Activated CD4-positive, alpha-beta memory T cell treated with anti-CD3 and anti-CD28 coated beads for 36 hours (primary cell): Measurements from ENCODE around the gene RAB27A. TPM values are rescaled to one million over a fixed set of nuclear protein-coding genes. Genes with fewer than 3 reads are reported as not detected.
"Not testable (repeated sequence)": the region's sequence is repeated elsewhere in the genome, so short reads cannot be mapped to it uniquely, and the experiment has no call there.

Experiments used
- CTCF ChIA-PET: fragments of 350-600 bp; sonication (Branson Sonifier 250); formaldehyde crosslinking; loops from one replicate; lab custom pipeline; 2021; ENCODE audit warnings: antibody characterized with exemption, inconsistent platforms; lab: Charles Lee
- POLR2A ChIA-PET: fragments of 350-600 bp; sonication (Branson Sonifier 250); formaldehyde crosslinking; loops from one replicate; lab custom pipeline; 2021; ENCODE audit warnings: antibody characterized with exemption; lab: Charles Lee
- DNase-seq: peaks from one replicate; pipeline ENCODE4 v3.0.0-alpha.2; 2020
- H3K27ac Mint-ChIP-seq: one replicate; pipeline ENCODE4 v1.8.0; 2021; ENCODE audit warnings: mixed read lengths
- H3K27me3 Mint-ChIP-seq: one replicate; pipeline ENCODE4 v1.8.0; 2021; ENCODE audit warnings: mixed read lengths
- H3K36me3 Mint-ChIP-seq: one replicate; pipeline ENCODE4 v1.8.0; 2021; ENCODE audit warnings: mixed read lengths
- H3K4me1 Mint-ChIP-seq: one replicate; pipeline ENCODE4 v1.8.0; 2021; ENCODE audit warnings: low read depth, mixed read lengths
- H3K4me3 Mint-ChIP-seq: one replicate; pipeline ENCODE4 v1.8.0; 2021; ENCODE audit warnings: mild to moderate bottlenecking, mixed read lengths
- H3K9me3 Mint-ChIP-seq: one replicate; pipeline ENCODE4 v1.8.0; 2021; ENCODE audit warnings: mixed read lengths
- intact Hi-C: fragments of 100-400 bp; cut with micrococcal nuclease; formaldehyde crosslinking; loops from one replicate; pipeline ENCODE4 v1.15.1; 2023
- total RNA-seq, 2 experiments: library from RNA; stranded (reverse); gene quantifications; one replicate each; pipeline ENCODE4 v1.2.3, GENCODE V29; 2021

The RAB27A gene
- total RNA-seq, 2 experiments from 2014 or later: 216 to 217 TPM

- Mint-ChIP-seq H3K4me1 (peaks cover 74% of the 10 kb centered on the region), H3K36me3 (peaks cover 40% of the 10 kb centered on the region)
- H3K27me3 Mint-ChIP-seq, intact Hi-C loops, H3K27ac Mint-ChIP-seq, H3K9me3 Mint-ChIP-seq, H3K4me3 Mint-ChIP-seq, DNase-seq: not testable (repeated sequence)
- ChIA-PET CTCF (interaction anchor here (0.9 to 1.3 kb wide), 2 partner anchors 11 to 31 kb away, joined by 3 to 9 read pairs; no protein-coding TSS in a partner anchor), POLR2A (interaction anchor here (1.4 kb wide), 1 partner anchor 32 kb away, joined by 3 read pairs; no protein-coding TSS in a partner anchor)
Observed at GRCh38 chr15:55249885-55250284, 39.7 kb downstream of the RAB27A start.

- Mint-ChIP-seq H3K27me3 (no peaks in the 10 kb centered on the region), H3K27ac (no peak overlapping the region), H3K36me3 (peaks cover 43% of the 10 kb centered on the region), H3K4me1 (peaks cover 77% of the 10 kb centered on the region), H3K9me3 (no peaks in the 10 kb centered on the region), H3K4me3 (no peak overlapping the region)
- intact Hi-C loops: no loop called here
- DNase-seq: no peak
- POLR2A ChIA-PET: no interaction called here
- CTCF ChIA-PET: no interaction called here
Observed at GRCh38 chr15:55248895-55249294, 40.7 kb downstream of the RAB27A start.

- H3K4me3 Mint-ChIP-seq: no peak overlapping the region
- H3K9me3 Mint-ChIP-seq: no peaks in the 10 kb centered on the region
- ChIA-PET CTCF (no interaction called here), POLR2A (interaction anchor here (0.6 to 0.7 kb wide), 2 partner anchors 25 to 27 kb away, joined by 3 to 4 read pairs; no protein-coding TSS in a partner anchor)
- no peak for DNase-seq
- H3K27me3 Mint-ChIP-seq: no peaks in the 10 kb centered on the region
- intact Hi-C loops: no loop called here
- H3K36me3 Mint-ChIP-seq: peaks cover 45% of the 10 kb centered on the region
- H3K4me1 Mint-ChIP-seq: peaks cover 78% of the 10 kb centered on the region
- H3K27ac Mint-ChIP-seq: peak overlapping the region; percentile 10
Observed at GRCh38 chr15:55247766-55248427, 41.7 kb downstream of the RAB27A start.

- ChIA-PET CTCF (interaction anchor here (0.8 to 1.2 kb wide), 2 partner anchors 29 to 35 kb away, joined by 4 to 6 read pairs; no protein-coding TSS in a partner anchor), POLR2A (interaction anchor here (0.7 to 1.0 kb wide), 4 partner anchors 18 to 38 kb away, joined by 3 to 4 read pairs (median 3); no protein-coding TSS in a partner anchor)
- no peak for DNase-seq
- no peaks in the 10 kb centered on the region for H3K9me3 Mint-ChIP-seq
- intact Hi-C loops: no loop called here
- peak overlapping the region; percentile 72 for H3K27ac Mint-ChIP-seq
- H3K4me1 Mint-ChIP-seq: peaks cover 80% of the 10 kb centered on the region
- H3K36me3 Mint-ChIP-seq: peaks cover 46% of the 10 kb centered on the region
- H3K27me3 Mint-ChIP-seq: no peaks in the 10 kb centered on the region
- H3K4me3 Mint-ChIP-seq: no peak overlapping the region
Observed at GRCh38 chr15:55247311-55247710, 42.3 kb downstream of the RAB27A start.

- no peak overlapping the region for H3K4me3 Mint-ChIP-seq
- ChIA-PET CTCF (interaction anchor here (0.8 to 1.2 kb wide), 2 partner anchors 28 to 35 kb away, joined by 4 to 6 read pairs; no protein-coding TSS in a partner anchor), POLR2A (interaction anchor here (0.7 to 1.0 kb wide), 3 partner anchors 18 to 39 kb away, joined by 3 read pairs; no protein-coding TSS in a partner anchor)
- H3K27me3 Mint-ChIP-seq: no peaks in the 10 kb centered on the region
- peaks cover 41% of the 10 kb centered on the region for H3K36me3 Mint-ChIP-seq
- intact Hi-C loops: no loop called here
- peaks cover 79% of the 10 kb centered on the region for H3K4me1 Mint-ChIP-seq
- H3K9me3 Mint-ChIP-seq: no peaks in the 10 kb centered on the region
- no peak for DNase-seq
- peak overlapping the region; percentile 72 for H3K27ac Mint-ChIP-seq
Observed at GRCh38 chr15:55246567-55246966, 43.0 kb downstream of the RAB27A start.

GRCh38 chr15:55245059-55245458 lies 44.6 kb downstream of the RAB27A start:
- peaks cover 34% of the 10 kb centered on the region for H3K36me3 Mint-ChIP-seq
- CTCF ChIA-PET: interaction anchor here (1.0 to 2.0 kb wide), 2 partner anchors 27 to 46 kb away, joined by 3 to 5 read pairs; no protein-coding TSS in a partner anchor
- intact Hi-C loops: loop anchor here (1.0 kb wide), 1 partner anchor 8 kb away; no protein-coding TSS in a partner anchor
- no peak overlapping the region for H3K4me3 Mint-ChIP-seq
- H3K27ac Mint-ChIP-seq: peak overlapping the region; percentile 38
- H3K9me3 Mint-ChIP-seq: no peaks in the 10 kb centered on the region
- POLR2A ChIA-PET: interaction anchor here (1.0 to 1.9 kb wide), 4 partner anchors 9 to 38 kb away, joined by 3 to 9 read pairs (median 6); no protein-coding TSS in a partner anchor
- DNase-seq: no peak
- no peaks in the 10 kb centered on the region for H3K27me3 Mint-ChIP-seq
- peaks cover 77% of the 10 kb centered on the region for H3K4me1 Mint-ChIP-seq

GRCh38 chr15:55241891-55242290 lies 47.7 kb downstream of the RAB27A start:
- intact Hi-C loops: loop anchor here (5.0 kb wide), 1 partner anchor 165 kb away; the partner anchor contains the start of genes CCPG1 and PIERCE2
- H3K27me3 Mint-ChIP-seq: no peaks in the 10 kb centered on the region
- DNase-seq: no peak
- no peaks in the 10 kb centered on the region for H3K9me3 Mint-ChIP-seq
- H3K4me3 Mint-ChIP-seq: peak overlapping the region; percentile 1
- ChIA-PET CTCF (no interaction called here), POLR2A (no interaction called here)
- H3K4me1 Mint-ChIP-seq: peaks cover 86% of the 10 kb centered on the region
- peak overlapping the region; percentile 79 for H3K27ac Mint-ChIP-seq
- peaks cover 31% of the 10 kb centered on the region for H3K36me3 Mint-ChIP-seq

GRCh38 chr15:55241186-55241585 lies 48.4 kb downstream of the RAB27A start:
- Mint-ChIP-seq H3K4me3 (no peak overlapping the region), H3K9me3 (no peaks in the 10 kb centered on the region), H3K27me3 (no peaks in the 10 kb centered on the region), H3K36me3 (peaks cover 37% of the 10 kb centered on the region), H3K4me1 (peaks cover 84% of the 10 kb centered on the region), H3K27ac (peak overlapping the region; percentile 24)
- CTCF ChIA-PET: no interaction called here
- intact Hi-C loops: loop anchor here (5.0 kb wide), 1 partner anchor 166 kb away; the partner anchor contains the start of genes CCPG1 and PIERCE2
- POLR2A ChIA-PET: interaction anchor here (1.4 to 1.7 kb wide), 2 partner anchors 20 to 39 kb away, joined by 4 to 5 read pairs; no protein-coding TSS in a partner anchor
- no peak for DNase-seq

- Mint-ChIP-seq H3K36me3 (peaks cover 44% of the 10 kb centered on the region), H3K4me3 (no peak overlapping the region), H3K27me3 (no peaks in the 10 kb centered on the region), H3K4me1 (peaks cover 88% of the 10 kb centered on the region), H3K9me3 (no peaks in the 10 kb centered on the region), H3K27ac (peak overlapping the region; percentile 94)
- peak; percentile 24 for DNase-seq
- ChIA-PET CTCF (interaction anchor here (2.1 to 5.0 kb wide), 2 partner anchors 10 to 42 kb away, joined by 9 to 17 read pairs; no protein-coding TSS in a partner anchor), POLR2A (interaction anchor here (0.6 to 1.7 kb wide), 4 partner anchors 19 to 43 kb away, joined by 3 to 5 read pairs (median 4); partner anchors contain the start of gene RSL24D1)
- intact Hi-C loops: loop anchor here (5.0 kb wide), 1 partner anchor 167 kb away; the partner anchor contains the start of genes CCPG1 and PIERCE2
Observed at GRCh38 chr15:55240125-55240760, 49.4 kb downstream of the RAB27A start.

- Mint-ChIP-seq H3K9me3 (no peaks in the 10 kb centered on the region), H3K4me3 (no peak overlapping the region), H3K27ac (peak overlapping the region; percentile 94), H3K27me3 (no peaks in the 10 kb centered on the region), H3K4me1 (peaks cover 83% of the 10 kb centered on the region), H3K36me3 (peaks cover 40% of the 10 kb centered on the region)
- CTCF ChIA-PET: interaction anchor here (0.9 to 5.0 kb wide), 3 partner anchors 11 to 42 kb away, joined by 3 to 17 read pairs (median 9); no protein-coding TSS in a partner anchor
- POLR2A ChIA-PET: interaction anchor here (0.7 to 3.2 kb wide), 5 partner anchors 22 to 44 kb away, joined by 3 to 33 read pairs (median 5); no protein-coding TSS in a partner anchor
- no peak for DNase-seq
- intact Hi-C loops: loop anchor here (2.0 to 5.0 kb wide), 2 partner anchors 43 to 168 kb away; partner anchors contain the start of genes CCPG1, PIERCE2 and RSL24D1
Observed at GRCh38 chr15:55239440-55240124, 50.0 kb downstream of the RAB27A start.

GRCh38 chr15:55238877-55239276 lies 50.7 kb downstream of the RAB27A start:
- CTCF ChIA-PET: interaction anchor here (0.9 to 5.0 kb wide), 5 partner anchors 11 to 43 kb away, joined by 3 to 17 read pairs (median 5); no protein-coding TSS in a partner anchor
- peaks cover 82% of the 10 kb centered on the region for H3K4me1 Mint-ChIP-seq

More at GRCh38 chr15:55238877-55239276, 50.7 kb downstream of the RAB27A start:
- DNase-seq: no peak
- Mint-ChIP-seq H3K36me3 (peaks cover 47% of the 10 kb centered on the region), H3K27me3 (no peaks in the 10 kb centered on the region), H3K27ac (peak overlapping the region; percentile 94), H3K9me3 (no peaks in the 10 kb centered on the region), H3K4me3 (no peak overlapping the region)
- POLR2A ChIA-PET: interaction anchor here (1.5 to 3.2 kb wide), 6 partner anchors 18 to 45 kb away, joined by 4 to 33 read pairs (median 19); no protein-coding TSS in a partner anchor
- intact Hi-C loops: loop anchor here (2.0 kb wide), 1 partner anchor 42 kb away; the partner anchor contains the start of gene RSL24D1
